Limb (tissue), 2 donors: ENCODE results near the gene RWDD1.

ENCODE experiments used
- DNase-seq, 2 donors: peaks; one replicate each; pipeline ENCODE4 v3.0.0-alpha.2; 2016; ENCODE audit errors: extremely low spot score in 2 of 2

RWDD1 gene

GRCh38 chr6:116570856-116571682, at the start of gene RWDD1:
RWDD1 (plus strand) TSS chr6:116571504; CDS start chr6:116571583, 79 bp downstream.
- peak; percentile 99 for DNase-seq

- no peak for DNase-seq
Measured at GRCh38 chr6:116522896-116523295, 48.4 kb upstream of the RWDD1 start.

GRCh38 chr6:116524236-116524635, 47.1 kb upstream of the RWDD1 start:
- no peak for DNase-seq

- no peak for DNase-seq
Measured at GRCh38 chr6:116528133-116528532, 43.2 kb upstream of the RWDD1 start.

GRCh38 chr6:116528780-116529179, 42.5 kb upstream of the RWDD1 start:
- DNase-seq, result no peak

GRCh38 chr6:116529466-116530290, 41.6 kb upstream of the RWDD1 start:
- no peak for DNase-seq

- no peak for DNase-seq
Measured at GRCh38 chr6:116530436-116530835, 40.9 kb upstream of the RWDD1 start.

GRCh38 chr6:116531675-116532570, 39.4 kb upstream of the RWDD1 start:
- peak; percentile 60 to 62 for DNase-seq

- no peak for DNase-seq
Measured at GRCh38 chr6:116533233-116533957, 37.9 kb upstream of the RWDD1 start.

GRCh38 chr6:116535109-116535508, 36.2 kb upstream of the RWDD1 start:
- DNase-seq, result no peak

GRCh38 chr6:116536216-116536621, 35.1 kb upstream of the RWDD1 start:
- DNase-seq, result peak; percentile 30 to 54

GRCh38 chr6:116542426-116542825, 28.9 kb upstream of the RWDD1 start:
- DNase-seq, result no peak

- no peak for DNase-seq
Measured at GRCh38 chr6:116543149-116543548, 28.2 kb upstream of the RWDD1 start.

- DNase-seq, result no peak
Measured at GRCh38 chr6:116545651-116546050, 25.7 kb upstream of the RWDD1 start, which contains the start of gene TRAPPC3L. TRAPPC3L (minus strand) TSS chr6:116545684; CDS start chr6:116545514, 170 bp downstream.

- DNase-seq, result no peak
Measured at GRCh38 chr6:116547358-116547757, 23.9 kb upstream of the RWDD1 start.

- no peak for DNase-seq
Measured at GRCh38 chr6:116550796-116551195, 20.5 kb upstream of the RWDD1 start.

GRCh38 chr6:116553451-116553850, 17.9 kb upstream of the RWDD1 start, which contains the start of gene CALHM4:
CALHM4 (plus strand) TSS chr6:116553751; CDS start chr6:116553794, 43 bp downstream.
- no peak for DNase-seq

- DNase-seq, result no peak
Measured at GRCh38 chr6:116556065-116556464, 15.2 kb upstream of the RWDD1 start.

GRCh38 chr6:116556814-116557415, 14.4 kb upstream of the RWDD1 start:
- DNase-seq, result no peak

- DNase-seq, result peak in 1 of 2 donors; percentile 45
Measured at GRCh38 chr6:116557893-116558292, 13.4 kb upstream of the RWDD1 start.
